Karpas-422 (cell line): ENCODE measurements around the gene FAM3B. TPM values are rescaled to one million over a fixed set of nuclear protein-coding genes. Genes with fewer than 3 reads are reported as not detected.
A peak's percentile ranks its signal among the peaks of the same experiment; 100 is the strongest.

Experiments used
- DNase-seq: peaks from one replicate; pipeline ENCODE4 v3.0.0-alpha.2; 2015
- H2AFZ ChIP-seq: fragments of 200-600 bp; sonication (generic); 2 replicates; pipeline ENCODE4 v1.6.1; 2014; ENCODE audit warnings: antibody characterized with exemption, low read length, mixed read lengths
- H3K27ac ChIP-seq: fragments of 200-600 bp; sonication (generic); 2 replicates; pipeline ENCODE4 v1.5.1; 2014; ENCODE audit warnings: mild to moderate bottlenecking, low read length, moderate library complexity
- H3K27me3 ChIP-seq: fragments of 200-600 bp; sonication (generic); 2 replicates; pipeline ENCODE4 v1.6.1; 2014; ENCODE audit warnings: low read length, mixed read lengths
- H3K36me3 ChIP-seq: fragments of 200-600 bp; sonication (generic); 2 replicates; pipeline ENCODE4 v1.6.1; 2014; ENCODE audit warnings: low read length, mixed read lengths; ENCODE audit not compliant: insufficient read depth
- H3K4me1 ChIP-seq: fragments of 200-600 bp; sonication (generic); 2 replicates; pipeline ENCODE4 v1.6.1; 2014; ENCODE audit warnings: mild to moderate bottlenecking, low read length, mixed read lengths
- H3K4me2 ChIP-seq: fragments of 200-600 bp; sonication (generic); 2 replicates; pipeline ENCODE4 v1.6.1; 2014; ENCODE audit warnings: low read length, low read depth, mild to moderate bottlenecking; ENCODE audit not compliant: poor library complexity, severe bottlenecking
- H3K4me3 ChIP-seq: fragments of 200-600 bp; sonication (generic); 2 replicates; pipeline ENCODE4 v1.5.1; 2014; ENCODE audit warnings: mild to moderate bottlenecking, antibody characterized with exemption, low read length, mixed read lengths
- H3K79me2 ChIP-seq: fragments of 200-600 bp; sonication (generic); 2 replicates; pipeline ENCODE4 v1.6.1; 2014; ENCODE audit warnings: mild to moderate bottlenecking, low read length, mixed read lengths
- H3K9ac ChIP-seq: fragments of 200-600 bp; sonication (generic); 2 replicates; pipeline ENCODE4 v1.6.0; 2014; ENCODE audit warnings: low read length
- H3K9me2 ChIP-seq: fragments of 200-600 bp; sonication (generic), shearing (Covaris generic); replicated peaks from 2 replicates; pipeline ENCODE4 v1.6.0; 2014; ENCODE audit warnings: mild to moderate bottlenecking, low read length, moderate library complexity; ENCODE audit not compliant: insufficient read depth
- H3K9me3 ChIP-seq: fragments of 300-700, 200-600 bp; sonication (generic); 2 replicates; pipeline ENCODE4 v1.6.1; 2014; ENCODE audit warnings: low read length, mixed read lengths
- H4K20me1 ChIP-seq: fragments of 200-600 bp; sonication (generic); 2 replicates; pipeline ENCODE4 v1.6.1; 2014; ENCODE audit warnings: mild to moderate bottlenecking, antibody characterized with exemption, low read length, low read depth; ENCODE audit not compliant: insufficient read depth
- total RNA-seq: library from RNA; depleted of rRNA; stranded (reverse); fragments of >200 nt; shearing (Covaris generic); gene quantifications from 2 replicates; pipeline ENCODE4 v1.2.3, GENCODE V29; 2014; ENCODE audit warnings: low replicate concordance

FAM3B gene
- total RNA-seq, 1 experiment from 2014 or later: not detected

DNA sequence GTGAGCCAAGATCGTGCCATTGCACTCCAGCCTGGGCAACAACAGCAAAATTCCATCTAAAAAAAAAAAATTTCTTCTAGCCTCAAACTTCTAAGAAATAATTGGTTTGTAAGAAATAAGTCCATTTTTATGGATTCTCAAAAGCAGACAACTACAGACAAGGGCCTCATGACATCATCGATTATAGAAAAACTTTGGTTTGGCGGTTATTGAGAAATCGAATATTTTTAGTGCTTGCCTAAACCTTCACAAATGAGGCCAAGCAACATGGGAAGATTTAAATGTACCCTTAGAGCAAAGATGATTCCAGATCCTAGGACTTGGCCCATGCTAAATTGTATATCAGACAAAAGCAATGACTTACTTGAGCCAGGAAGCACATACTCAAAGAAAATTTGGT lies 81.7 kb downstream of the FAM3B start:
- Histone ChIP-seq H3K4me2 (no peak overlapping the region), H4K20me1 (no peaks in the 10 kb centered on the region), H3K79me2 (no peaks in the 10 kb centered on the region), H3K27ac (no peak overlapping the region), H3K9me3 (no peaks in the 10 kb centered on the region), H3K36me3 (no peaks in the 10 kb centered on the region), H2AFZ (no peak overlapping the region), H3K4me3 (no peak overlapping the region), H3K9me2 (no peaks in the 10 kb centered on the region), H3K4me1 (no peaks in the 10 kb centered on the region), H3K9ac (no peak overlapping the region), H3K27me3 (no peaks in the 10 kb centered on the region)
- DNase-seq: no peak

DNA sequence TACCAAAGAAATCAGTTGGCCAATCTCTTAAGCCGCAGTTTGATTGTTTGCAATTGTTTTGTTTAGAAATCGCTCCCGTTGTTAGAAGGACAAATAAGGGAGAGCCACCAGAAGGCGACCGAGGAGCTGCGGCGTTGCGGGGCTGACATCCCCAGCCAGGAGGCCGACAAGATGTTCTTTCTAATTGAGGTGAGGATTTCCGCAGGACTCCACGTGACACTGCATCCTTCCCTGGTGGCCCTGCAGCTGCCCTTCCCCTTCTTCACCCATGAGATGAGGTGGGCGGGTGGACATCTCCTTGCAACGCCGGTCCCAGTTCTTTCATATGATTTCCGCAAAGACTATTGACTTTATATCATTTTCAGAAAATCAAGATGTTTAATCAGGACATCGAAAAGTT lies 82.2 kb downstream of the FAM3B start:
- Histone ChIP-seq H4K20me1 (no peaks in the 10 kb centered on the region), H3K79me2 (no peaks in the 10 kb centered on the region), H3K27me3 (no peaks in the 10 kb centered on the region), H3K36me3 (no peaks in the 10 kb centered on the region), H3K9me2 (no peaks in the 10 kb centered on the region), H3K9ac (no peak overlapping the region), H3K4me3 (no peak overlapping the region), H3K4me2 (no peak overlapping the region), H2AFZ (no peak overlapping the region), H3K27ac (no peak overlapping the region), H3K4me1 (no peaks in the 10 kb centered on the region), H3K9me3 (no peaks in the 10 kb centered on the region)
- no peak for DNase-seq

DNA sequence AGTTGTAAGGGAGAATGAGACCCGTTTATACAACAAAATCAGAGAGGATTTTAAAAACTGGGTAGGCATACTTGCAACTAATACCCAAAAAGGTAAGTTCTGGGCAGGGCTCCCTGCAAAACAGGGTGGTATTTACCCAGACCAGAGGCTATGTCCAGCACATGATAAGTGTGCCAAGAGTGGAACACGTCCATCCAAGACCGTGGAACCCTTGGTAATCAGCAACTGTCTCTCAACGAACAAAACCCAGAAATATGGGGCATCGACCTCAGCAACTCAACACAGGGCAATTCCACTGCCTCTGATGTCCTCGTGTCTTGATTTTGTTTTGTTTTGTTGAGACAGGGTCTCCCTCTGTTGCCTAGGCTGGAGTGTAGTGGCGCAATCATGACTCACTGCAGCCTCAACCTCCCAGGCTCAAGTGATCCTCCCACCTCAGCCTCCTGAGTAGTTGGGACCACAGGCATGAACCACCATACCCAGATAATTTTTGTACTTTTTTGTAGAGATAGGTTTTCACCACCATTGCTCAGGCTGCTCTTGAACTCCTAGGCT lies 82.7 kb downstream of the FAM3B start:
- Histone ChIP-seq H3K4me1 (no peaks in the 10 kb centered on the region), H3K27me3 (no peaks in the 10 kb centered on the region), H3K9me2 (no peaks in the 10 kb centered on the region), H4K20me1 (no peaks in the 10 kb centered on the region), H3K4me2 (no peak overlapping the region), H3K9ac (no peak overlapping the region), H3K9me3 (no peaks in the 10 kb centered on the region), H3K4me3 (no peak overlapping the region), H3K27ac (no peak overlapping the region), H2AFZ (no peak overlapping the region), H3K79me2 (no peaks in the 10 kb centered on the region), H3K36me3 (no peaks in the 10 kb centered on the region)
- no peak for DNase-seq

DNA sequence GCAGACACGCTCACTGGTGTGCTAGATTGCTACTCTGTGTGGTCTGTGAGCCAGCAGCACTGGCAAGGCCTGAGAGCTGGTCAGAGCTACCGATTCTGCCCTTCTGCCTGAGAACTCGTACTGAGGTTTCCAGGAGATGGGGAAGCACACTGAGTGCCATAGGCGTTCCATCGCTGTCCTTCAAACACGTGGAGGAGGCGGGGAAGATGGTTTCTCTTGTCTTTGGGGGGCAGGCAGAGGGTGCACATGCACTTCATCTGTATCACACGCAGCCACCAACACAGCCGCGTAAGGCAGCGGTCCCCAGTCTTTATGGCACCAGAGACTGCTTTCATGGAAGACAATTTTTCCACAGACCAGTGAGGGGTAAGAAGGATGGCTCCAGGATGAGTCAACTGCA lies 85.6 kb downstream of the FAM3B start:
- Histone ChIP-seq H3K4me1 (no peaks in the 10 kb centered on the region), H3K4me2 (no peak overlapping the region), H3K9me2 (no peaks in the 10 kb centered on the region), H3K27ac (no peak overlapping the region), H2AFZ (no peak overlapping the region), H3K79me2 (no peaks in the 10 kb centered on the region), H3K36me3 (no peaks in the 10 kb centered on the region), H3K27me3 (no peaks in the 10 kb centered on the region), H3K9me3 (no peaks in the 10 kb centered on the region), H3K4me3 (no peak overlapping the region), H3K9ac (no peak overlapping the region), H4K20me1 (no peaks in the 10 kb centered on the region)
- no peak for DNase-seq

GRCh38 chr21:41402796-41403195 lies 86.2 kb downstream of the FAM3B start:
- Histone ChIP-seq H3K27me3 (no peaks in the 10 kb centered on the region), H3K9me2 (no peaks in the 10 kb centered on the region), H3K9me3 (no peaks in the 10 kb centered on the region), H3K79me2 (no peaks in the 10 kb centered on the region), H4K20me1 (no peaks in the 10 kb centered on the region), H3K27ac (no peak overlapping the region), H3K4me1 (no peaks in the 10 kb centered on the region), H3K36me3 (no peaks in the 10 kb centered on the region), H2AFZ (no peak overlapping the region), H3K9ac (no peak overlapping the region), H3K4me2 (no peak overlapping the region), H3K4me3 (no peak overlapping the region)
- DNase-seq: no peak

DNA sequence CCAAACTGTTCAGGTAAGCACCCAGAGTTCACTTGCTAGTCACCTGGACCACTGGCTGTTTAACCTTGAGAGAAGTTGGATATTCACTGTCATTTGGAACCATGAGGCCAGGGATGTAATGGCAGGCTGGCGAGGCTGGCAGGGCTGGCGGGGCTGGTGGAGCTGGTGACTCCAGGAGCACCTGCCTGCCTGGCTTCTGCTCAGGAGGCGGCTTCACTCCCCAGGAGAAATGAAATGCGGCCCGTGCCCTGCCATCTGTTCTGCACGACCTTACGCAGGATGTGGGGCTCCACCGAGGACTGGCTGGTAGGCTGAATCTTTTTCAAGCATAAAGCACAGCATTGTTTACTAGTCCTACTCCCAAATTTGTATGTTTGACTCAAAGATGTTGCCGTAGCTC lies 86.7 kb downstream of the FAM3B start:
- Histone ChIP-seq H3K27ac (no peak overlapping the region), H3K79me2 (no peaks in the 10 kb centered on the region), H4K20me1 (no peaks in the 10 kb centered on the region), H3K4me1 (no peaks in the 10 kb centered on the region), H2AFZ (no peak overlapping the region), H3K9ac (no peak overlapping the region), H3K4me3 (no peak overlapping the region), H3K9me3 (no peaks in the 10 kb centered on the region), H3K36me3 (no peaks in the 10 kb centered on the region), H3K27me3 (no peaks in the 10 kb centered on the region), H3K9me2 (no peaks in the 10 kb centered on the region), H3K4me2 (no peak overlapping the region)
- no peak for DNase-seq

DNA sequence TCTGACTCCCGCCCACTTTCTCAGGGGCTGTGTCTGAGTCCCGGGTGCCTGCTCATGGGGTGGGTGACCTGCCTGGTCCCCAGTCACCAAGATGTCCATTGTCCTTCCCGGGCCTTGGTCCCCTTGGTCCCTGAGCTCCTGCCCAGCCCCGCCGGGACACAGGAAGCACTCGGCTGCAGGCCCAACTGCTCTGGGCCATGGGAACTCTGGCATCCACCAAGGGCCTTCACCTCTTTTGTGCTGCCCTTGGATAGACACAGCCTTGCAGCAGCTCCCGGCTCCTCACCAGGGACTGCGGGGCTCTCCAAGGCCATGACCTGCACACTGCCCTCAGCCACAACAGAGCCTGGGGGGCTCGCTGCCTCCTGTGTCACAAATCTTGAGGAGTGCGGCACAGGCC lies 87.4 kb downstream of the FAM3B start:
- Histone ChIP-seq H2AFZ (no peak overlapping the region), H3K36me3 (no peaks in the 10 kb centered on the region), H3K79me2 (no peaks in the 10 kb centered on the region), H3K27me3 (no peaks in the 10 kb centered on the region), H3K4me2 (no peak overlapping the region), H3K27ac (no peak overlapping the region), H4K20me1 (no peaks in the 10 kb centered on the region), H3K4me1 (no peaks in the 10 kb centered on the region), H3K9me3 (no peaks in the 10 kb centered on the region), H3K9ac (no peak overlapping the region), H3K9me2 (no peaks in the 10 kb centered on the region), H3K4me3 (no peak overlapping the region)
- peak; percentile 29 for DNase-seq

DNA sequence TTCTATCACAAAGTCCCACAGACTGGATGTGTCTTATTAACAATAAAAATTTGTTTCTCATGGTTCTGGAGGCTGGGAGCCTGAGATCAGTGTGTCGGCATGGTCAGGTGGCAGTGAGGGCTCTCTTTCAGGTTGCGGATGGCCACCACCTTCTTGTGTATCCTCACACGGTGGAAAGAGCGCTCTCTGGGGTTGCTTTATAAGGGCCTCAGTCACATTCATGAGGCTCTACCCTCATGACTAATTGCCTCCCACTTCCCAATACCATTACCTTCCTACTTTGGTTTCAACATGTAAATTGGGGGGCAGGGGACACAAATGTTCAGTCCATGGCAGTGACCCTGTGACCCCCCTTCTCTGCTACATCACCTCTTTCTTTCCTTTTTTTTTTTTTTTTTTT lies 88.7 kb downstream of the FAM3B start:
- Histone ChIP-seq H3K9me2 (no peaks in the 10 kb centered on the region), H2AFZ (no peak overlapping the region), H3K4me1 (no peaks in the 10 kb centered on the region), H3K4me2 (no peak overlapping the region), H3K27ac (no peak overlapping the region), H3K9me3 (no peaks in the 10 kb centered on the region), H3K36me3 (no peaks in the 10 kb centered on the region), H3K4me3 (no peak overlapping the region), H3K79me2 (no peaks in the 10 kb centered on the region), H3K27me3 (no peaks in the 10 kb centered on the region), H3K9ac (no peak overlapping the region), H4K20me1 (no peaks in the 10 kb centered on the region)
- no peak for DNase-seq

GRCh38 chr21:41406340-41406739 lies 89.7 kb downstream of the FAM3B start:
- Histone ChIP-seq H3K9me3 (no peaks in the 10 kb centered on the region), H4K20me1 (no peaks in the 10 kb centered on the region), H3K4me3 (no peak overlapping the region), H3K79me2 (no peaks in the 10 kb centered on the region), H2AFZ (no peak overlapping the region), H3K9ac (no peak overlapping the region), H3K4me1 (peaks cover 7% of the 10 kb centered on the region), H3K27ac (no peak overlapping the region), H3K9me2 (no peaks in the 10 kb centered on the region), H3K4me2 (no peak overlapping the region), H3K27me3 (no peaks in the 10 kb centered on the region), H3K36me3 (no peaks in the 10 kb centered on the region)
- no peak for DNase-seq
